Measurements from ENCODE around the gene NFKBIA.

Gene NFKBIA

DNA sequence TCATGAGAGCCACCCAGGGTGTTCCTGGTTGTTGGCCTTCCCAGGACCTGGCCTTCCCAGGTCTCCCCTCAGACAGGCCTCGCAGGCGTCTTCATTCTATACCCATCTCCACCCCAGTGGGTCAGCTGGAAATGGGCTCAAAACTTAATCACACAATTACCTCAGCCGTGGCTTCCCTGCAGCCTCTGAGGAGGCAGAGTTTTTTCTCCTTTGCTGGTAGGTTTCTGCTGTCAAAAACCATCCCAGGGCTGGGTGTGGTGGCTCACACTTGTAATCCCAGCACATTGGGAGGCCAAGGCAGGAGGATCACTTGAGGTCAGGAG, 13.2 kb downstream of the NFKBIA start:
- Histone ChIP-seq H3K27me3 (replicated peaks; ENCODE audit: control insufficient read depth, insufficient read depth, low read length, poor library complexity, severe bottlenecking) (no peaks in the 10 kb centered on the region), H3K4me1 (ENCODE audit: control insufficient read depth, insufficient read depth, low read length, poor library complexity, severe bottlenecking) (no peaks in the 10 kb centered on the region), H3K36me3 (ENCODE audit: control insufficient read depth, insufficient read depth, low read length) (no peaks in the 10 kb centered on the region), H3K27ac (ENCODE audit: insufficient read depth, low read length, poor library complexity, severe bottlenecking) (no peak overlapping the region), H3K9me3 (ENCODE audit: control insufficient read depth, low read length) (no peaks in the 10 kb centered on the region), H3K4me3 (ENCODE audit: insufficient read depth, low read depth, low read length, poor library complexity, severe bottlenecking) (no peak overlapping the region)
- no peak for DNase-seq

DNA sequence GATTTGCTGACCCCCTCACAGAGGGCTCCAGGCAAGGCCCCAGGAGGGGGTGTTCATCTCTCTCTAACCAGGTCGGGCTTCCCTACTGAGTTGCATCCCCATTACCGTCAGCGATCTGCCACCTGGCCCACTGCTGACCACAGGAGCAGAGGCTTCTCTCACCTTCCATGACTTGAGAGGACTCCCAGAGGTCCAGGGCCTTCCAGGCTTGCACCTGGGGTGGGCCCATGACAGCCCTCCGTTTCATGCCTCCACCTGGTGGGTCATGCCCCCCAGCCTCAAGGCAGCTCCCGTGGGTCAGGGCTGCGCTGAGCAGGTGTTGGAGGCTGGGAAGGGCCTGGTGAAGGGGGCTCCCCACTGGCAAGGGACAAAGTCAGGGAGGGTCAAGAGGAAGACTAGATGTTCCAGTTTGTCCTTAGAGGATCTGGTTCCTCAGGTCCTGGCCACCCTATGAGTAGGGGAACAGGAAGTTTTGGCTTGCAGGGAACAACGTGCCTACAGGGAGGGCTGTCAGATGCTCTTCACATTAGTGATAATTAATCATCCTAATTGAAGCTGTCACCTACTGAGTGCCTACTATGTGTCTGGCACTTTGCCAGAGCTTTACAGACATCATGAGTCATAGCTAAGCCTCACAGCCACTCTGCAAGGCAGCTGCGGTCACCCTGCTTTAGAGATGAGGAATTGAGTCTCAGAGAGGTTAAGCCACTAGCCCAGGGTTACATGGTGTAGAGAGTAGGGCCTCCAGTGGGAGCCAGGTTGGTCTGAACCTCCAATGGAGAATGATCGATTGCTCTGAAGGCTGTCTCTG, 13.8 kb downstream of the NFKBIA start:
- no peaks in the 10 kb centered on the region for H3K27me3 ChIP-seq (replicated peaks; ENCODE audit: control insufficient read depth, insufficient read depth, low read length, poor library complexity, severe bottlenecking)
- no peaks in the 10 kb centered on the region for H3K36me3 ChIP-seq (ENCODE audit: control insufficient read depth, insufficient read depth, low read length)
- H3K4me3 ChIP-seq (ENCODE audit: insufficient read depth, low read depth, low read length, poor library complexity, severe bottlenecking): no peak overlapping the region
- DNase-seq: peak in 1 of 3 donors; percentile 14
- H3K4me1 ChIP-seq (ENCODE audit: control insufficient read depth, insufficient read depth, low read length, poor library complexity, severe bottlenecking): no peaks in the 10 kb centered on the region
- H3K9me3 ChIP-seq (ENCODE audit: control insufficient read depth, low read length): no peaks in the 10 kb centered on the region
- H3K27ac ChIP-seq (ENCODE audit: insufficient read depth, low read length, poor library complexity, severe bottlenecking): no peak overlapping the region

DNA sequence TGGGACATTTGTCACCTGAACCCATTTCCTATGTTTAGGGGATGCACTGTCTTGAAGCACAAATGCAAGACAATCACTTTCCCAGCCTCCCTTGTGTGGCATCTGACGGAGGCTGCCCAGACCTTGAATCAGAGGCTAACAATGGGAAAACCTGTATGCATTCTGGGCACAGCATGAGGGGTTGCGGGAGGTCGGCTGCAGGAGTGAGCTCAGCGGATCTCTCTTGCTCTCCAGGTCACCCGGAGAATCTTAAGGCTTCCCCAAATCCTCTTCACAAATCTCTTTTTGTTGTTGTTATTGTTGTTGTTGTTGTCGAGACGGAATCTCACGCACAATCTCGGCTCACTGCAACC, 15.3 kb downstream of the NFKBIA start:
- DNase-seq: no peak
- Histone ChIP-seq H3K4me1 (ENCODE audit: control insufficient read depth, insufficient read depth, low read length, poor library complexity, severe bottlenecking) (no peaks in the 10 kb centered on the region), H3K27ac (ENCODE audit: insufficient read depth, low read length, poor library complexity, severe bottlenecking) (no peak overlapping the region), H3K36me3 (ENCODE audit: control insufficient read depth, insufficient read depth, low read length) (no peaks in the 10 kb centered on the region), H3K4me3 (ENCODE audit: insufficient read depth, low read depth, low read length, poor library complexity, severe bottlenecking) (no peak overlapping the region), H3K27me3 (replicated peaks; ENCODE audit: control insufficient read depth, insufficient read depth, low read length, poor library complexity, severe bottlenecking) (no peaks in the 10 kb centered on the region), H3K9me3 (ENCODE audit: control insufficient read depth, low read length) (no peaks in the 10 kb centered on the region)

DNA sequence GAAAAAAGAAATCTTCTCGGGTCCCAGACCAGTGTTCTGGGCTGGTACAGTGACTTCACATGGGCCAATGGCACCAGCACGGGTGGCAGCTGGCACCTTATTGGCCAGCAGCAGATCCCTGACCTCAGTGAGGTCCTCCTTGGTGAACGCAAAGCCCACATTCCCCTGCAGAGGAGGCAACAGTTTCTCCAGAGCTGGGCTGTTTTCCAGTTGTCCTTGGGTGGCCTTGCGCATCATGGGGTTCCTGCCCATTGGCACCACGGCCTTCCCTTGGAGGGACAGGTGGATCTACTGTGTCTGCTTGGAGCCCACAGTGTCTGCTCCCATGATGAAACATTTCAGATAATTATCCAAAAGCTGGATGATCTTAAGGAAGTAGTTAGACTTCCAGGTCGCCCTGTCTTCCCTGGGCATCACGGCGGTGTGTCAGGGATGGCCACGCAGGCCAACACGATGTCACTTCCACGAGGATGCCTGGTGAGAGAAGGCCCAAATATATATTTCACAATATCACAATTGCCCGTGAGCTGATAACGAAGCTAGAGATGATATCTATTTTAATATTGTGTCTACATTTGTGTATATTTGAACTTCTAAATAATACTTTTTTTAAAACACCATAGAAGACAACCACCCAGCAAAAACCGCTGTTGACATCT, 15.8 kb downstream of the NFKBIA start:
- no peak for DNase-seq
- no peaks in the 10 kb centered on the region for H3K27me3 ChIP-seq (replicated peaks; ENCODE audit: control insufficient read depth, insufficient read depth, low read length, poor library complexity, severe bottlenecking)
- no peaks in the 10 kb centered on the region for H3K9me3 ChIP-seq (ENCODE audit: control insufficient read depth, low read length)
- H3K36me3 ChIP-seq (ENCODE audit: control insufficient read depth, insufficient read depth, low read length): no peaks in the 10 kb centered on the region
- H3K4me1 ChIP-seq (ENCODE audit: control insufficient read depth, insufficient read depth, low read length, poor library complexity, severe bottlenecking): no peaks in the 10 kb centered on the region
- no peak overlapping the region for H3K27ac ChIP-seq (ENCODE audit: insufficient read depth, low read length, poor library complexity, severe bottlenecking)
- H3K4me3 ChIP-seq (ENCODE audit: insufficient read depth, low read depth, low read length, poor library complexity, severe bottlenecking): no peak overlapping the region

DNA sequence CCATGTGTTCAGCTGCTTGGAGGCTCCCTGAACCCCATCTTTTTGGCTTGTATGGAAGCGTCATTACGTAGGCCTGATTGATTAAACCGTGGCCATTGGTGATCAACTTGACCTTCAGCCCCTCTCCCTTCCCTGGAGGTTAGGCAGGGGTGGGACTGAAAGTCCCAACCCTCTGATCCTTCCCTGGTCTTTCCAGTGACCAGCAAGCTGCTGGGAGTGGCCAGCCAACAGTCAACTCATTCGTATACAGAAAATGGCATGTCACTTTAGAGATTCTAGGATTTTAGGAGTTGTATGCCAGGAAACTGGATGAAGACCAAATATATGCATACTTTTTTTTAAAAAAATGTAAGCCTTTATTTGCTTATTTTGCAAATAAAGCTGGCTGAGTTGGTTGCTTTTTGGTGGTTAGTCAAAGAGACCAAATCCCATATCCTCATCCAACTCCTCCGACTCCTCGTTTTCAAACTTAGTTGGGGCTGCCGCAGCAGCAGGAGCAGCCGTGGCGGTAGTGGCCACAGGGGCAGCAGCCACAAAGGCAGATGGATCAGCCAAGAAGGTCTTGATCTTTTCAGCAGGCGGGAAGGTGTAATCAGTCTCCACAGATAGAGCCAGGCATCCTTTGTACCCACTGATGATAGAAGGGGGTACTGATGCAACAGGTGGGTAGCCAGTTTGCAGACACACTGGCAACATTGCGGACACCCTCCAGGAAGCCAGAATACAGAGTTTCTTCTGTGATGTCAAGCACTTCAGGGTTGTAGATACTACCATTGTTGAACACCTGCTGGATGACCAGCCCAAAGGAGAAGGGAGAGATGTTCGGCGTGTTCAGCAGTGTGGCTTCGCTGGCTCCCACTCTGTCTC, 16.6 kb downstream of the NFKBIA start:
- H3K27ac ChIP-seq (ENCODE audit: insufficient read depth, low read length, poor library complexity, severe bottlenecking): no peak overlapping the region
- H3K27me3 ChIP-seq (replicated peaks; ENCODE audit: control insufficient read depth, insufficient read depth, low read length, poor library complexity, severe bottlenecking): no peaks in the 10 kb centered on the region
- H3K4me1 ChIP-seq (ENCODE audit: control insufficient read depth, insufficient read depth, low read length, poor library complexity, severe bottlenecking): no peaks in the 10 kb centered on the region
- no peaks in the 10 kb centered on the region for H3K36me3 ChIP-seq (ENCODE audit: control insufficient read depth, insufficient read depth, low read length)
- no peaks in the 10 kb centered on the region for H3K9me3 ChIP-seq (ENCODE audit: control insufficient read depth, low read length)
- H3K4me3 ChIP-seq (ENCODE audit: insufficient read depth, low read depth, low read length, poor library complexity, severe bottlenecking): no peak overlapping the region
- no peak for DNase-seq

DNA sequence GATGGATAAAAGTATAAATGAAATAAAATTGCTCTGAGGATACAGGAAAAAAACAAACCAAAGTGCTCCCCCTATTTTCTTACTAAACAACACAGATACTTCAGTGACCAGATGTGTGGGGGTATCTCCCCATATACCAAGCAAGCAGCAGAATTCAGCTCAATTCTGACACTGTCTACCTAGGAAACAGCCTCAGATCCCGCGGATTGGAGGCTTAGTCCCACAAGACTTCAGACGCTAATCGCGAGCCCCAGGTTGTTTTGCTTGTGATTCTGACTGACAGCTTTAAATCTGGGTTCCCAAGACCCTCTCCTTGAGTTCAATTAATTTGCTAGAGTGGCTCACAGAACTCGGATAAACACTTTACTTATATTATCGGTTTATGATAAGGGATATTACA, 17.3 kb downstream of the NFKBIA start:
- no peak for DNase-seq
- Histone ChIP-seq H3K4me1 (ENCODE audit: control insufficient read depth, insufficient read depth, low read length, poor library complexity, severe bottlenecking) (no peaks in the 10 kb centered on the region), H3K27me3 (replicated peaks; ENCODE audit: control insufficient read depth, insufficient read depth, low read length, poor library complexity, severe bottlenecking) (no peaks in the 10 kb centered on the region), H3K4me3 (ENCODE audit: insufficient read depth, low read depth, low read length, poor library complexity, severe bottlenecking) (no peak overlapping the region), H3K36me3 (ENCODE audit: control insufficient read depth, insufficient read depth, low read length) (no peaks in the 10 kb centered on the region), H3K27ac (ENCODE audit: insufficient read depth, low read length, poor library complexity, severe bottlenecking) (no peak overlapping the region), H3K9me3 (ENCODE audit: control insufficient read depth, low read length) (no peaks in the 10 kb centered on the region)

DNA sequence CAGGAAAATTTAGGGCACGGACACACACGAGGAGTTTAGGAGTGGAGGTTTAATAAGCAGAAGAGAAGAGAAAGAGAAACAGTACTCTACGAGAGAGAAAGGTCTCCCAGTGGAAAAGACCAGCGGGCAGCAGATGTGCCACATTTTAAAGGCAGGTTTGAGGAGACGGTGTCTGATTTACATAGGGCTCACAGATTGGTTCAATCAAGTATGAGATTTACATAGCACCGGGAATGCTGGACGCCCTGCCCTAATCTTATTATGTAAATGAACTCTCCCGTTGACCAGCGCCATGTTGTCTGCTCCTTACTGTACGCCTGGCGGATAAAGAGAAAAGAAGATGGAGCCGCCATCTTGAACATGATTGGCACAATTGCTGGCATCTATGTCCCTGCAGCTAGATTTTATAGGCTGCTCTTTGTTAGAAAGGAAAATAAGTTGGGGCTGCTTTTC, 17.9 kb downstream of the NFKBIA start:
- no peak overlapping the region for H3K27ac ChIP-seq (ENCODE audit: insufficient read depth, low read length, poor library complexity, severe bottlenecking)
- no peaks in the 10 kb centered on the region for H3K36me3 ChIP-seq (ENCODE audit: control insufficient read depth, insufficient read depth, low read length)
- no peaks in the 10 kb centered on the region for H3K9me3 ChIP-seq (ENCODE audit: control insufficient read depth, low read length)
- H3K27me3 ChIP-seq (replicated peaks; ENCODE audit: control insufficient read depth, insufficient read depth, low read length, poor library complexity, severe bottlenecking): no peaks in the 10 kb centered on the region
- no peak for DNase-seq
- H3K4me3 ChIP-seq (ENCODE audit: insufficient read depth, low read depth, low read length, poor library complexity, severe bottlenecking): no peak overlapping the region
- H3K4me1 ChIP-seq (ENCODE audit: control insufficient read depth, insufficient read depth, low read length, poor library complexity, severe bottlenecking): no peaks in the 10 kb centered on the region

DNA sequence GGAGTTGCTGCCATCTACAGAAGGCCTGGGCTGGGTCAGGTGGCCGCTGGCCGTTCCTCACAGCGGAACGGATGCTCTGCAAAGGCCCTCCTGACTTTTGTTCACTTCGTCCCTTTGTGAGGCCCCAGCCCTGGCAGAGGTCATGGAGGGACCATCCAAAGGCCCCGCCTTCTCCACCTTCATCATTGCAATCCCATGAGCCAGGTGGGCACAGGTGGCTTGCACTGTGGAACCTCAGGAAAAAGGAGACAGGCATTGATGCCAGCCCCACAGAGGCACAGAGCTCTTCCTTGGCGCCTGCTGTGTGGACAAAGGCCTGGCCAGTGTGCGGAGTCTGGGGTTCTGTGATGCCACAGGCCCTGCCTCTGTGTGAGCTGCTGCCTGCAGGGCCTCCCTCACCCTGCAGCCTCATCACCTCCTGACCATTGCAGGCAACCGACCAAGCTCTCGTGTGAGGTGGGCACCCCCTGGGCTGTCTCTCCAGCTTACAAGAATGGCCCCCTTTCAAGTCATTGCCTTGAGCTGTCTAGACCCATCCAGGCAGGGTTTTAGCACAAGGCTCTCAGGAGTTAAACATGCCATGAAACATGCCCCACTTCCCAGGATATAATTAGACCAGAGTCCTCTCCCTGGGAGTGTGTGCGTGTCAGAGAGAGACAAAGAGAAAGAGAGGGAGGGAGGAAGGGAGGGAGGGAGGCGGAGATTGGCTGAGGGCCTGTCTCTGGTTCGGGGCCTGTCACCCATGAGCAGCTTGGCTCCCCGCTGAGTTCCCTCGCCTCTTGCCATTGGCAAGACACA, 19.3 kb downstream of the NFKBIA start:
- H3K4me1 ChIP-seq (ENCODE audit: control insufficient read depth, insufficient read depth, low read length, poor library complexity, severe bottlenecking): no peaks in the 10 kb centered on the region
- no peaks in the 10 kb centered on the region for H3K27me3 ChIP-seq (replicated peaks; ENCODE audit: control insufficient read depth, insufficient read depth, low read length, poor library complexity, severe bottlenecking)
- H3K36me3 ChIP-seq (ENCODE audit: control insufficient read depth, insufficient read depth, low read length): no peaks in the 10 kb centered on the region
- no peak overlapping the region for H3K4me3 ChIP-seq (ENCODE audit: insufficient read depth, low read depth, low read length, poor library complexity, severe bottlenecking)
- H3K27ac ChIP-seq (ENCODE audit: insufficient read depth, low read length, poor library complexity, severe bottlenecking): no peak overlapping the region
- H3K9me3 ChIP-seq (ENCODE audit: control insufficient read depth, low read length): no peaks in the 10 kb centered on the region
- DNase-seq: no peak

DNA sequence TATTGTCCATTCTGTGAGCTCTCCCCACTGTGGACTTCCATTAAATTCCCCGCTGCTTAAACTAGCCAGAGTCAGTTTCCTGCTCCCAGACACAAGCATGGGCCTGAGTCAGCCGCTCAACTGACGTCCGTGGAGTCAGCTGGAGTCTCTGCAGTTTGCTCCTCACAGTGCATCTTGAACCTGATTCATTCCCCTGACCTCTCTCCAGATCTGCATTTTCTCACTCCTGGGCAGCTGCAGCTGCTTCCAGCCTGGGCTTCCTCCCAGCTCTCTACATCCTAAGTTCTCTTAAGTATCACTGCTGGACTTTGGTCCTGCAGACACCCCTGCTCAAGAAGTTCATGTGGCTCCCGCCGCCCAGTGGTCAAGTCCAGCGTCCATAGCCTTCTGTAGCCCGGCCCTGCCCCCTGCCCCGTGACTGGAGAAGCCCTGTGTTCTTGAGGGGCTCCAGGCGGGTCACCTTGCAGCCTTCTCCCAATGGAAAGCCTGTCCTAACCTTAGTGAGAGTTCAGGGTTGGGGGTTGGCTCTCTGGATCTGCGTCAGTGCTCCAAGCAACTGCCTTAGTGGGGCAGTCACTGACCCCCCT, 20.0 kb downstream of the NFKBIA start:
- no peaks in the 10 kb centered on the region for H3K9me3 ChIP-seq (ENCODE audit: control insufficient read depth, low read length)
- no peaks in the 10 kb centered on the region for H3K36me3 ChIP-seq (ENCODE audit: control insufficient read depth, insufficient read depth, low read length)
- no peaks in the 10 kb centered on the region for H3K27me3 ChIP-seq (replicated peaks; ENCODE audit: control insufficient read depth, insufficient read depth, low read length, poor library complexity, severe bottlenecking)
- H3K4me3 ChIP-seq (ENCODE audit: insufficient read depth, low read depth, low read length, poor library complexity, severe bottlenecking): no peak overlapping the region
- H3K27ac ChIP-seq (ENCODE audit: insufficient read depth, low read length, poor library complexity, severe bottlenecking): no peak overlapping the region
- no peaks in the 10 kb centered on the region for H3K4me1 ChIP-seq (ENCODE audit: control insufficient read depth, insufficient read depth, low read length, poor library complexity, severe bottlenecking)
- no peak for DNase-seq

Measured in effector memory CD4-positive, alpha-beta T cell (primary cell).